HEK293 (cell line): ENCODE results near the gene CCDC50.

Experiments used
- CTCF ChIA-PET: fragments of 350-600 bp; formaldehyde crosslinking; extraction: SDS; loops from one replicate; lab custom pipeline; 2021; ENCODE audit warnings: antibody characterized with exemption; lab: Yijun Ruan, JAX
- POLR2A ChIA-PET: fragments of 300-600 bp; formaldehyde crosslinking; extraction: SDS; loops from one replicate; lab custom pipeline; 2020; ENCODE audit warnings: antibody characterized with exemption, inconsistent platforms; lab: Yijun Ruan, JAX
- H3K27ac ChIP-seq: fragments of 200-500 bp; sonication (Bioruptor generic); 2 replicates; pipeline ENCODE4 v1.5.1; 2014; ENCODE audit warnings: low read depth, low read length, control low read depth, inconsistent platforms; ENCODE audit errors: extremely low read depth
- H3K36me3 ChIP-seq, 2 experiments: fragments of 200-500 bp in 1 of 2; sonication (Bioruptor generic) in 1 of 2; 1 replicate in 1 of 2; 2 replicates in 1 of 2; pipeline ENCODE4 v1.5.1; 2014 to 2017; ENCODE audit warnings: inconsistent platforms in 2 of 2, low read length in 2 of 2; ENCODE audit not compliant: control insufficient read depth in 2 of 2, insufficient read depth in 1 of 2
- H3K4me1 ChIP-seq: fragments of 200-500 bp; sonication (Bioruptor generic); 2 replicates; pipeline ENCODE4 v1.5.1; 2014; ENCODE audit warnings: mild to moderate bottlenecking, low read length, inconsistent platforms; ENCODE audit not compliant: control insufficient read depth, insufficient read depth
- H3K4me3 ChIP-seq: 2 replicates; pipeline ENCODE4 v1.5.1; 2011; ENCODE audit warnings: low read depth, mild to moderate bottlenecking, control low read depth, low read length, moderate library complexity
- H3K9me3 ChIP-seq: fragments of 200-500 bp; sonication (Bioruptor generic); 2 replicates; pipeline ENCODE4 v1.5.1; 2014; ENCODE audit warnings: low read depth, low read length, inconsistent platforms; ENCODE audit not compliant: control insufficient read depth, insufficient read depth
- SP3 ChIP-seq: fragments of 450-650 bp; formaldehyde crosslinking; IDR thresholded peaks from 2 replicates; pipeline ENCODE4 v1.5.1; 2016; ENCODE audit warnings: missing biosample characterization, missing genetic modification characterization
- SP7 ChIP-seq: fragments of 450-650 bp; formaldehyde crosslinking; IDR thresholded peaks from 2 replicates; pipeline ENCODE4 v1.5.1; 2016; ENCODE audit warnings: missing biosample characterization, missing genetic modification characterization
- TCF7L2 ChIP-seq: IDR thresholded peaks from 2 replicates; pipeline ENCODE4 v1.6.1; 2011; ENCODE audit warnings: low read depth, mild to moderate bottlenecking, inconsistent platforms, low read length, moderate library complexity, borderline replicate concordance
- YY2 ChIP-seq: fragments of 450-650 bp; formaldehyde crosslinking; IDR thresholded peaks from 2 replicates; pipeline ENCODE4 v1.5.1; 2016; ENCODE audit warnings: missing biosample characterization, missing genetic modification characterization
- ZBTB1 ChIP-seq: fragments of 450-650 bp; formaldehyde crosslinking; IDR thresholded peaks from 2 replicates; pipeline ENCODE4 v1.5.1; 2016; ENCODE audit warnings: missing biosample characterization, missing genetic modification characterization
- ZBTB8A ChIP-seq: fragments of 450-650 bp; formaldehyde crosslinking; IDR thresholded peaks from 2 replicates; pipeline ENCODE4 v1.5.1; 2016; ENCODE audit warnings: missing biosample characterization, missing genetic modification characterization
- ZFHX2 ChIP-seq: fragments of 450-650 bp; formaldehyde crosslinking; conservative IDR thresholded peaks from 2 replicates; pipeline ENCODE4 v1.5.1; 2016; ENCODE audit warnings: missing biosample characterization, missing genetic modification characterization
- ZNF112 ChIP-seq: fragments of 450-650 bp; formaldehyde crosslinking; IDR thresholded peaks from 2 replicates; pipeline ENCODE4 v1.5.0; 2017; ENCODE audit warnings: missing biosample characterization, missing genetic modification characterization
- ZNF121 ChIP-seq: fragments of 450-650 bp; formaldehyde crosslinking; IDR thresholded peaks from 2 replicates; pipeline ENCODE4 v1.5.1; 2016; ENCODE audit warnings: missing biosample characterization, missing genetic modification characterization
- ZNF266 ChIP-seq: fragments of 450-650 bp; formaldehyde crosslinking; IDR thresholded peaks from 2 replicates; pipeline ENCODE4 v1.5.1; 2016; ENCODE audit warnings: missing biosample characterization, missing genetic modification characterization, low read depth
- ZNF366 ChIP-seq: fragments of 450-650 bp; formaldehyde crosslinking; conservative IDR thresholded peaks from 2 replicates; pipeline ENCODE4 v1.5.1; 2016; ENCODE audit warnings: missing biosample characterization, missing genetic modification characterization
- ZNF558 ChIP-seq: fragments of 450-650 bp; formaldehyde crosslinking; IDR thresholded peaks from 2 replicates; pipeline ENCODE4 v1.5.1; 2016; ENCODE audit warnings: missing biosample characterization, missing genetic modification characterization
- ZNF560 ChIP-seq: fragments of 450-650 bp; formaldehyde crosslinking; IDR thresholded peaks from 2 replicates; pipeline ENCODE4 v1.5.1; 2017; ENCODE audit warnings: missing biosample characterization, missing genetic modification characterization, borderline replicate concordance
- ZNF571 ChIP-seq: fragments of 450-650 bp; formaldehyde crosslinking; IDR thresholded peaks from 2 replicates; pipeline ENCODE4 v1.5.0; 2017; ENCODE audit warnings: missing biosample characterization, missing genetic modification characterization
- ZNF585B ChIP-seq: fragments of 450-650 bp; formaldehyde crosslinking; IDR thresholded peaks from 2 replicates; pipeline ENCODE4 v1.5.1; 2016; ENCODE audit warnings: missing biosample characterization, missing genetic modification characterization
- ZNF596 ChIP-seq: fragments of 450-650 bp; IDR thresholded peaks from 2 replicates; pipeline ENCODE4 v1.5.0; 2018; ENCODE audit warnings: missing biosample characterization, mild to moderate bottlenecking, missing genetic modification characterization, moderate library complexity
- ZNF621 ChIP-seq: fragments of 450-650 bp; formaldehyde crosslinking; IDR thresholded peaks from 2 replicates; pipeline ENCODE4 v1.5.1; 2017; ENCODE audit warnings: missing biosample characterization, missing genetic modification characterization
- ZNF658 ChIP-seq: fragments of 450-650 bp; formaldehyde crosslinking; IDR thresholded peaks from 2 replicates; pipeline ENCODE4; 2016; ENCODE audit warnings: missing biosample characterization, missing genetic modification characterization
- TF ChIP-seq, protein P1 (sequence below): fragments of 450-650 bp; formaldehyde crosslinking; IDR thresholded peaks from 2 replicates; pipeline ENCODE4 v1.5.1; 2016; ENCODE audit warnings: missing biosample characterization, missing genetic modification characterization, borderline replicate concordance
- TF ChIP-seq, protein P2 (sequence below): fragments of 450-650 bp; formaldehyde crosslinking; IDR thresholded peaks from 2 replicates; pipeline ENCODE4 v1.5.1; 2017; ENCODE audit warnings: missing biosample characterization, missing genetic modification characterization

The CCDC50 gene

DNA sequence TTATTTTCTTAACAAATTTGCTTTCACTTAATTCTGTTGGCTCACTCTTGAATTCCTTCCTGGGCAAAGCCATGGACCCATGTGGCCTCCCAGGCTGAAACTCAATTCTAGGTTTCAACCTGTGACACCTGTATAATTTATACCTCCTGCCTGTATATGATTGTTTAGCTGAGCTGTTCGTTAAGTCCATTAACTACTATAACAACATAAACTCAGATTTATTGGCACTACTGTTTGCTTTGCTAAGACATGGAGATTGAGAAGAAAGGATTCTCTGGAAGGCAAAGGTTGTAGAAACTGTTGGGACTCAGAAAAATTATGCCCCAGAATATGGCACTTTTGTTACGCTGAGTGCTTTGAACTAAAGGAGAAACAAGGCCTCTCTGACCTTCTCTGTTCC is 26.7 kb upstream of the CCDC50 start (continued):
- TF ChIP-seq, protein P1, sequence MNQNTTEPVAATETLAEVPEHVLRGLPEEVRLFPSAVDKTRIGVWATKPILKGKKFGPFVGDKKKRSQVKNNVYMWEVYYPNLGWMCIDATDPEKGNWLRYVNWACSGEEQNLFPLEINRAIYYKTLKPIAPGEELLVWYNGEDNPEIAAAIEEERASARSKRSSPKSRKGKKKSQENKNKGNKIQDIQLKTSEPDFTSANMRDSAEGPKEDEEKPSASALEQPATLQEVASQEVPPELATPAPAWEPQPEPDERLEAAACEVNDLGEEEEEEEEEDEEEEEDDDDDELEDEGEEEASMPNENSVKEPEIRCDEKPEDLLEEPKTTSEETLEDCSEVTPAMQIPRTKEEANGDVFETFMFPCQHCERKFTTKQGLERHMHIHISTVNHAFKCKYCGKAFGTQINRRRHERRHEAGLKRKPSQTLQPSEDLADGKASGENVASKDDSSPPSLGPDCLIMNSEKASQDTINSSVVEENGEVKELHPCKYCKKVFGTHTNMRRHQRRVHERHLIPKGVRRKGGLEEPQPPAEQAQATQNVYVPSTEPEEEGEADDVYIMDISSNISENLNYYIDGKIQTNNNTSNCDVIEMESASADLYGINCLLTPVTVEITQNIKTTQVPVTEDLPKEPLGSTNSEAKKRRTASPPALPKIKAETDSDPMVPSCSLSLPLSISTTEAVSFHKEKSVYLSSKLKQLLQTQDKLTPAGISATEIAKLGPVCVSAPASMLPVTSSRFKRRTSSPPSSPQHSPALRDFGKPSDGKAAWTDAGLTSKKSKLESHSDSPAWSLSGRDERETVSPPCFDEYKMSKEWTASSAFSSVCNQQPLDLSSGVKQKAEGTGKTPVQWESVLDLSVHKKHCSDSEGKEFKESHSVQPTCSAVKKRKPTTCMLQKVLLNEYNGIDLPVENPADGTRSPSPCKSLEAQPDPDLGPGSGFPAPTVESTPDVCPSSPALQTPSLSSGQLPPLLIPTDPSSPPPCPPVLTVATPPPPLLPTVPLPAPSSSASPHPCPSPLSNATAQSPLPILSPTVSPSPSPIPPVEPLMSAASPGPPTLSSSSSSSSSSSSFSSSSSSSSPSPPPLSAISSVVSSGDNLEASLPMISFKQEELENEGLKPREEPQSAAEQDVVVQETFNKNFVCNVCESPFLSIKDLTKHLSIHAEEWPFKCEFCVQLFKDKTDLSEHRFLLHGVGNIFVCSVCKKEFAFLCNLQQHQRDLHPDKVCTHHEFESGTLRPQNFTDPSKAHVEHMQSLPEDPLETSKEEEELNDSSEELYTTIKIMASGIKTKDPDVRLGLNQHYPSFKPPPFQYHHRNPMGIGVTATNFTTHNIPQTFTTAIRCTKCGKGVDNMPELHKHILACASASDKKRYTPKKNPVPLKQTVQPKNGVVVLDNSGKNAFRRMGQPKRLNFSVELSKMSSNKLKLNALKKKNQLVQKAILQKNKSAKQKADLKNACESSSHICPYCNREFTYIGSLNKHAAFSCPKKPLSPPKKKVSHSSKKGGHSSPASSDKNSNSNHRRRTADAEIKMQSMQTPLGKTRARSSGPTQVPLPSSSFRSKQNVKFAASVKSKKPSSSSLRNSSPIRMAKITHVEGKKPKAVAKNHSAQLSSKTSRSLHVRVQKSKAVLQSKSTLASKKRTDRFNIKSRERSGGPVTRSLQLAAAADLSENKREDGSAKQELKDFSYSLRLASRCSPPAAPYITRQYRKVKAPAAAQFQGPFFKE (tag by site-specific recombination): no peak
- TF ChIP-seq ZBTB8A (tag by site-specific recombination): 0 out of 2 replicates have a peak, but pooled peaks have one; percentile 14
- no peak for TF ChIP-seq ZNF558 (tag by site-specific recombination)
- TF ChIP-seq ZNF121 (tag by site-specific recombination): no peak
- no peak for TF ChIP-seq SP3 (tag by site-specific recombination)
- TF ChIP-seq ZNF112 (tag by site-specific recombination): no peak
- TF ChIP-seq, protein P2, sequence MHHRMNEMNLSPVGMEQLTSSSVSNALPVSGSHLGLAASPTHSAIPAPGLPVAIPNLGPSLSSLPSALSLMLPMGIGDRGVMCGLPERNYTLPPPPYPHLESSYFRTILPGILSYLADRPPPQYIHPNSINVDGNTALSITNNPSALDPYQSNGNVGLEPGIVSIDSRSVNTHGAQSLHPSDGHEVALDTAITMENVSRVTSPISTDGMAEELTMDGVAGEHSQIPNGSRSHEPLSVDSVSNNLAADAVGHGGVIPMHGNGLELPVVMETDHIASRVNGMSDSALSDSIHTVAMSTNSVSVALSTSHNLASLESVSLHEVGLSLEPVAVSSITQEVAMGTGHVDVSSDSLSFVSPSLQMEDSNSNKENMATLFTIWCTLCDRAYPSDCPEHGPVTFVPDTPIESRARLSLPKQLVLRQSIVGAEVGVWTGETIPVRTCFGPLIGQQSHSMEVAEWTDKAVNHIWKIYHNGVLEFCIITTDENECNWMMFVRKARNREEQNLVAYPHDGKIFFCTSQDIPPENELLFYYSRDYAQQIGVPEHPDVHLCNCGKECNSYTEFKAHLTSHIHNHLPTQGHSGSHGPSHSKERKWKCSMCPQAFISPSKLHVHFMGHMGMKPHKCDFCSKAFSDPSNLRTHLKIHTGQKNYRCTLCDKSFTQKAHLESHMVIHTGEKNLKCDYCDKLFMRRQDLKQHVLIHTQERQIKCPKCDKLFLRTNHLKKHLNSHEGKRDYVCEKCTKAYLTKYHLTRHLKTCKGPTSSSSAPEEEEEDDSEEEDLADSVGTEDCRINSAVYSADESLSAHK (tag by site-specific recombination): peak; percentile 87
- no peak for TF ChIP-seq ZNF366
- no peak for TF ChIP-seq ZNF571 (tag by site-specific recombination)
- no peak for TF ChIP-seq SP7 (tag by site-specific recombination)
- TF ChIP-seq TCF7L2: peak; percentile 66; the same call in 1 of the 2 replicates
- TF ChIP-seq, all 188 proteins: peak for 7

DNA sequence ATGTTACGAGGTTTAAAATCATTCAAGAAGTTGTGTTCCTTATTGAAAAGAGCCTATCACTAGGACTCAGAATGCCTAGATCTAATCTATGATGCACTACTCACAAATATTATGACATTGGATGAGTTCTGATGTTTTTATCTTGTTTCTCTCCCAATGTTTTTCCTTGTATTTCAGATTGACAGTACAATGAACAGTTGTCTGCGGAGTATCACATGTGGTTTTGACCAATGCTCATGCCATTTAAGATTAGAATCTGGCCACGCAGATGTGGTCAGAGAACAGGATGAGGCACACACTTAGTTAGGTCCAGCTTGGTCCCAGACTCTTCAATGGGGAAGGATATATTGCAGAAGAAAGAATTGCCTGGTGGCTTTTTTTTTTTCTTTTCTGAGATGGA is 25.6 kb upstream of the CCDC50 start:
- Histone ChIP-seq H3K27ac (no peak overlapping the region), H3K9me3 (no peaks in the 10 kb centered on the region), H3K4me1 (peaks cover 8% of the 10 kb centered on the region; the same call in 1 of the 2 replicates), H3K4me3 (no peak overlapping the region), H3K36me3 (no peaks in the 10 kb centered on the region)
- ChIA-PET POLR2A (no interaction called here), CTCF (no interaction called here)
- no peak for TF ChIP-seq ZNF266 (tag by site-specific recombination)
- TF ChIP-seq YY2 (tag by site-specific recombination): no peak
- TF ChIP-seq ZNF585B (tag by site-specific recombination): no peak
- TF ChIP-seq ZBTB1: no peak
- no peak for TF ChIP-seq SP3 (tag by site-specific recombination)
- TF ChIP-seq ZNF658 (tag by site-specific recombination): no peak
- TF ChIP-seq ZFHX2 (tag by site-specific recombination): no peak
- TF ChIP-seq ZNF560 (tag by site-specific recombination): no peak
- TF ChIP-seq ZNF621: no peak
- no peak for TF ChIP-seq ZNF596 (tag by site-specific recombination)
